ENCODE data around the gene ARID1B. TPM values are rescaled to one million over a fixed set of nuclear protein-coding genes. Genes with fewer than 3 reads are reported as not detected.
A peak's percentile ranks its signal among the peaks of the same experiment; 100 is the strongest.

Gene ARID1B
- total RNA-seq, 1 donor from 2014 or later = 47.3 TPM

GRCh38 chr6:157020398-157020797, 243.2 kb downstream of the ARID1B start:
- no peaks in the 10 kb centered on the region for H3K36me3 ChIP-seq (ENCODE audit: control insufficient read depth, insufficient read depth, low read length)
- no peak for TF ChIP-seq CTCF (IDR thresholded peaks at IDR 0.05; ENCODE audit: insufficient read depth, low read length, poor library complexity, severe bottlenecking)
- peak overlapping the region; percentile 64 for H3K4me3 ChIP-seq (ENCODE audit: low read depth, low read length)
- no peak for DNase-seq (ENCODE audit: low read depth)
- no peaks in the 10 kb centered on the region for H3K27me3 ChIP-seq (ENCODE audit: control insufficient read depth, insufficient read depth, low read length)

GRCh38 chr6:157020881-157021343, 243.7 kb downstream of the ARID1B start:
- DNase-seq (ENCODE audit: low read depth) = no peak
- Histone ChIP-seq H3K4me3 (ENCODE audit: low read depth, low read length) (peak overlapping the region; percentile 64), H3K36me3 (ENCODE audit: control insufficient read depth, insufficient read depth, low read length) (no peaks in the 10 kb centered on the region), H3K27me3 (ENCODE audit: control insufficient read depth, insufficient read depth, low read length) (no peaks in the 10 kb centered on the region)
- no peak for TF ChIP-seq CTCF (IDR thresholded peaks at IDR 0.05; ENCODE audit: insufficient read depth, low read length, poor library complexity, severe bottlenecking)

- no peak for TF ChIP-seq CTCF (IDR thresholded peaks at IDR 0.05; ENCODE audit: insufficient read depth, low read length, poor library complexity, severe bottlenecking)
- peak; percentile 45 for DNase-seq (ENCODE audit: low read depth)
- no peaks in the 10 kb centered on the region for H3K27me3 ChIP-seq (ENCODE audit: control insufficient read depth, insufficient read depth, low read length)
- H3K36me3 ChIP-seq (ENCODE audit: control insufficient read depth, insufficient read depth, low read length) = no peaks in the 10 kb centered on the region
- H3K4me3 ChIP-seq (ENCODE audit: low read depth, low read length) = peak overlapping the region; percentile 64
Observed at GRCh38 chr6:157021344-157021992, 244.3 kb downstream of the ARID1B start.

- DNase-seq (ENCODE audit: low read depth) = peak; percentile 37
- no peak for TF ChIP-seq CTCF (IDR thresholded peaks at IDR 0.05; ENCODE audit: insufficient read depth, low read length, poor library complexity, severe bottlenecking)
- peak overlapping the region; percentile 64 for H3K4me3 ChIP-seq (ENCODE audit: low read depth, low read length)
Observed at GRCh38 chr6:157021993-157022740, 245.0 kb downstream of the ARID1B start.

GRCh38 chr6:157023958-157024357, 246.8 kb downstream of the ARID1B start:
- no peaks in the 10 kb centered on the region for H3K36me3 ChIP-seq (ENCODE audit: control insufficient read depth, insufficient read depth, low read length)
- no peak overlapping the region for H3K4me3 ChIP-seq (ENCODE audit: low read depth, low read length)
- no peak for DNase-seq (ENCODE audit: low read depth)
- no peaks in the 10 kb centered on the region for H3K27me3 ChIP-seq (ENCODE audit: control insufficient read depth, insufficient read depth, low read length)
- no peak for TF ChIP-seq CTCF (IDR thresholded peaks at IDR 0.05; ENCODE audit: insufficient read depth, low read length, poor library complexity, severe bottlenecking)

More at GRCh38 chr6:157021993-157022740, 245.0 kb downstream of the ARID1B start:
- Histone ChIP-seq H3K36me3 (ENCODE audit: control insufficient read depth, insufficient read depth, low read length) (no peaks in the 10 kb centered on the region), H3K27me3 (ENCODE audit: control insufficient read depth, insufficient read depth, low read length) (no peaks in the 10 kb centered on the region)
